ENCODE data around the gene ZNF772.

Gene ZNF772

DNA sequence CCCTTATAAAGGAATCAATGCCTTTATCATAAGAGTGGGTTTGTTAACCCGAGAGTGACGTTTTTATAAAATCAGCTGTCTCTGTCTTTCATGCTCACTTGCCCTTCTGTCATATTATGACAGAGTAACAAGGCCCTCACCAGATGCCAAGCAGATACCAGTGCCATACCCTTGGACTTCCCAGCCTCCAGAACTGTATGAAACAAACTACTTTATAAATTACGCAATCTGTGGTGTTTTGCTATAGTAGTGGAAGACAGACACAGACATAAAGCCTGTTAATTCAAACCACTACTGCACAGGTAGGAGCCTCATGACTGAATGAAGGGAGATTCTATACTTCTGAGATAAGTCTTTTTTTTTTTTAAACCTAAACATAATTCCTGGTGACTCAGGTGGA lies 25.1 kb downstream of the ZNF772 start:
- Mint-ChIP-seq H3K27me3 (no peaks in the 10 kb centered on the region), H3K36me3 (ENCODE audit: low read depth) (peaks cover 48% of the 10 kb centered on the region), H3K9me3 (peaks cover 38% of the 10 kb centered on the region), H3K4me1 (ENCODE audit: low read depth) (no peaks in the 10 kb centered on the region), H3K4me3 (no peak overlapping the region), H3K27ac (no peak overlapping the region)

DNA sequence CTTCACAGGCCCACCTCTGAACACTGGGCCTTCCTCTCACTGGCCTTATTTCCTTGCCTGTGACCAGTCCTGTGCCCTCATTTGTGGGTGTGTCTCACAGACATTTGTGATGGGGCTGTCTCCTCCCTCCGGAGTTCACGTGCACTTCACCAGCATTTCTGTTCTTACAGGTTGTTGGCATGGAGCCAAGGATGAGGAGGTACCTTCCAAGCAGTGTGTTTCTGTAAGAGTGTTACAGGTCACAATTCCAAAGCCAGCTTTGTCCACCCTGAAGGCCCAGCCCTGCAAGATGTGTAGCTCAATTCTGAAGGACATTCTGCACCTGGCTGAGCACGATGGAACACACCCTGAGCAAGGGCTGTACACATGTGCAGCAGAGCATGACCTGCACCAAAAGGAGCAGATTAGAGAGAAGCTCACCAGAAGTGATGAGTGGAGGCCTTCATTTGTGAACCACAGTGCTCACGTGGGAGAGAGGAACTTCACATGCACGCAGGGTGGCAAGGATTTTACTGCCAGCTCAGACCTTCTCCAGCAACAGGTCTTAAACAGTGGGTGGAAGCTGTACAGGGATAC lies 34.2 kb downstream of the ZNF772 start:
- Mint-ChIP-seq H3K9me3 (peaks cover 62% of the 10 kb centered on the region), H3K27ac (no peak overlapping the region), H3K36me3 (ENCODE audit: low read depth) (peaks cover 82% of the 10 kb centered on the region), H3K4me3 (no peak overlapping the region), H3K27me3 (no peaks in the 10 kb centered on the region), H3K4me1 (ENCODE audit: low read depth) (peaks cover 3% of the 10 kb centered on the region)

DNA sequence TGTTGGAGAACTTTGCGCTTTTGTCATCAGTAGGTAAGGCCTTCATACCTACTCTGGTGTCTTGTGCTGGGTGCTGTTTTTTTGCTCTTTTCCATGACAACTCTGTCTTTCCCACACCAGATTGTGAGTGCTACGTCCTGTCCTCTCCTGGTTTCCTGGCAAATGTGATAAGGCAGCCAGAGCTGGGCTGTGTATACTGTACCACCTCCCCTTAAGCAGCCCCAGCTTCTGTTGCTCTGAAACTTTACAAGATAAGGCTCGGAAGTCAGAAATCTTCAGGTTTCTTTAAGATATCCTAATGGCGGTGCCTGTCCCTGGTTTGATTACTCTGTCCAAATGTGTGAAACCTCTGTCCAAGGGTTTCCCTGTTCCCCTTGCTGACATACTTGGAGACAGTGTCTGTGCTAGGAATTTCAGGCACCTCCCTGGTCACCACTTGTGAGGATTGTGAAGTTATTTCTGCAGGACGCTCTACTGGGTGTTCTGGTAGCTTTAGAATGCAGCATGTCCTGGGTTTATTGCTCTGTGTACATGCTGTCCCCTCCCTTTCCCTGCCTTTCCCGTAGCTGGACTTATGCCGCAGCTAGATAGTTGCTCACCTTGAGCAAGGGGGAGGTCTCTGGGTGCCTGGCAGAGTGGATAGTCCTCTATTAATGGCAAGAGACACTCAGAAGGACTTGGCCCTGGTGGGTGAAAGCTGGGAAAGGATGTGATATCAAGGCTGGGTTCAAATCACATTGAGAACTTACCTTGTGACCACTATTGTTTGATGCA lies 35.2 kb downstream of the ZNF772 start:
- peaks cover 89% of the 10 kb centered on the region for H3K36me3 Mint-ChIP-seq (ENCODE audit: low read depth)
- H3K9me3 Mint-ChIP-seq: peaks cover 62% of the 10 kb centered on the region
- H3K27ac Mint-ChIP-seq: no peak overlapping the region
- H3K4me1 Mint-ChIP-seq (ENCODE audit: low read depth): peaks cover 3% of the 10 kb centered on the region
- no peak overlapping the region for H3K4me3 Mint-ChIP-seq
- no peaks in the 10 kb centered on the region for H3K27me3 Mint-ChIP-seq

DNA sequence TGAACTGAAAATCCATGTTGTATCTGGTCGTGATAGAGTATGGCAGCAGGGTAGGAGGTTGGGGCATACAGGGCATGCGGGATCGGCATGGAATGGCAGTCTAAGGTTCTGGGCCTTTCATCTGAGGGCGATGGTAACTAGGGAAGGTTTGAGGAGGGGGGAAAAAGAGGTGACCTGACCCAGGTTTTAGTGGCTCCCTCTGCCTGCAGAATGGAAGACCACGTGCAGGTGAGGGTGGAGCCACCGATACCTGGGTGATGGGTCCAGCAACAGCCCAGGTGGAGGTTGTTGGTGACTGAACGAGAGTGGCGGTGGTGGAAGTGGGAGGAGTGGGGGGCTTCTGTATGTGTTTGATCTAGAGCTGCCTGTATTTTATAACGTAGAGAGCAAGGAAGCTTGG lies 38.4 kb downstream of the ZNF772 start:
- no peak overlapping the region for H3K4me3 Mint-ChIP-seq
- H3K9me3 Mint-ChIP-seq: peaks cover 55% of the 10 kb centered on the region
- H3K4me1 Mint-ChIP-seq (ENCODE audit: low read depth): peaks cover 28% of the 10 kb centered on the region
- peaks cover 84% of the 10 kb centered on the region for H3K36me3 Mint-ChIP-seq (ENCODE audit: low read depth)
- no peak overlapping the region for H3K27ac Mint-ChIP-seq
- no peaks in the 10 kb centered on the region for H3K27me3 Mint-ChIP-seq

DNA sequence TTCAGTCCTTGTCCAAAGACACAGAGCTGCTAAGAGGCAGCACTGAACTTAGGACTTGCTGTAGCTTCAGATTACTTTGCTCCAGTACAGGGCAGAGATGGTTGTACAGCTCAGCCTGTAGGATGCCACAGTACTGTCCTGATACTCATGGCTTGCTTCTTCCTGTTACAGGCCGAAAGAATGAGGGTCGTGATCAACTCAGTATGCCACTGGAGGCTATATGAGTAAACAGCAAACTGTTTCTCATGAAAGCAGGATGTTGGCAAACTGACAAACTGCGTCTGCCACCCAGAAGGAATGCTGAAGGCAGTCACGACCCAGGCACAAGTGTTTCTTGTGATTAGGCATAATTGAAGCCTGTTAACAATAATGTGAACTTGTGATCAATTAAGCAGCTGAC lies 39.4 kb downstream of the ZNF772 start:
- Mint-ChIP-seq H3K9me3 (peaks cover 51% of the 10 kb centered on the region), H3K4me1 (ENCODE audit: low read depth) (peaks cover 28% of the 10 kb centered on the region), H3K27ac (no peak overlapping the region), H3K4me3 (no peak overlapping the region), H3K27me3 (no peaks in the 10 kb centered on the region), H3K36me3 (ENCODE audit: low read depth) (peaks cover 74% of the 10 kb centered on the region)

DNA sequence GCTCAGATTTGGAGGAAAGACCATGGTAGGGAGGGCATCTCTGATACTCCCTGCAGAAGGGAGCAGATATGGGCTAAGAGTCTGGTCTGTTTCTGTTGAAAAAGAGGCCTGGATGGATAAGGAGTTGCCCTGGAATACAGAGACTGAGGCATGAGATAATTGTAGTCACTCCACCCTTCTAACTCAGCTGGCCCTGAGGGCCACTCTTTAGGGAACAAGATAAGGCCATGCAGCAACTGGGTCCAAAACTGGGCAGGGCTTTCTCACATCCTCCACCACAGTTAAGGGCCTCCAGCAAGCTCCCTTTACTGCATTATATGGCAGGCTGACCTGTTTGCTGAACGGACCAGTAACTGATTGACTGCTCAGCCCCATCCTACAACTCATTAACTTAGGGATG lies 40.9 kb downstream of the ZNF772 start:
- Mint-ChIP-seq H3K27me3 (no peaks in the 10 kb centered on the region), H3K4me1 (ENCODE audit: low read depth) (peaks cover 28% of the 10 kb centered on the region), H3K4me3 (peak overlapping the region; percentile 89), H3K9me3 (peaks cover 40% of the 10 kb centered on the region), H3K36me3 (ENCODE audit: low read depth) (peaks cover 59% of the 10 kb centered on the region), H3K27ac (peak overlapping the region; percentile 78)

DNA sequence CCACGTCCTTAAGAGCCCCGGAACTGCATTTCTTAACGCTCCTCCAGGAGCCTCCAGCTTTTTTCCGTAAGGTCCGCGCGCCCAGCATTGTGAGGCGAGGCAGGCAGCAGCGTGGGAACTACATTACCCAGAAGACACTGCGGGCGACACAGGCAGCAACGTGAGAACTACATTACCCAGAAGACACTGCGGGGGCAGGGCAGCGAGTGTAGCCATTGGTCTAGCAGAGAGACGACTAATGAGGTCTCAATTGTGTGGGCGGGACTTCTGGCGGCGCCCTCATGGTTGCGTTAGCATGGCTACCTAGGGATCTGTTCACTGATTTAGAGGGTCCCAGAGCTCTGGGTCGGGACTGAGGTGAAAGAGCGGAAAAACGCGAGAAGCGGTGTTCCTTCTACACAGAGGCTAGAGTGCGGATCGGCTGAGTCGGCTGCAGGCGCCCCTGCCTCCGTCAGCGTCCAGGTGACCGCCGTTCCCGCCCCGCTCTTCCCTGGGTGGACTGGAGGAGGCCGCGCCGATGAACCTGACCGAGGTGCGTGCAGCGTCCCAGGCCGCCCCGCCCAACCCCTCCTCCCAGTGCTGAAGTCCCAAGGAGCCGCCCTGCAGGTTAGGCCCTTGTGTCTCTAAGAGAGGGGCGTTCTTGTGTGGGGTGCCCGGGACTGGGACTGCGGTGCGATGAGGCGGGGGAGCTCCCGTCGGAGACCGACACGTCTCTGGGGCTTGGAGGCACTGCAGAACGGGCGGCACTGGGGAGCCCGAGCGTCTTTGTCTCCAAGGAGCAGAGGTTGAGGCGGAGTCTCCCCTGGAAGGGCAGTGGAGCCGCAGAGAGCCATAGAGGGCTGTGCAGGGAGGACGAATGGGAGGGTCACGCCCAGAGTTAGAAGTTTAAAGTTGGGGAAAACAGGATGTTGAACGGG lies 42.0 kb downstream of the ZNF772 start, which contains the start of gene ZNF749:
ZNF749 (plus strand) TSS at position 264 of the 917 bp plus-strand sequence; CDS start at position 518, 254 bp downstream.
- peak within 1 kb of the TSS; percentile 89 for H3K4me3 Mint-ChIP-seq
- peaks cover 32% of the 10 kb centered on the region for H3K9me3 Mint-ChIP-seq
- H3K27ac Mint-ChIP-seq: peak within 1 kb of the TSS; percentile 96
- H3K4me1 Mint-ChIP-seq (ENCODE audit: low read depth): peaks cover 28% of the 10 kb centered on the region
- no peaks in the 10 kb centered on the region for H3K27me3 Mint-ChIP-seq
- peaks cover 49% of the 10 kb centered on the region for H3K36me3 Mint-ChIP-seq (ENCODE audit: low read depth)

DNA sequence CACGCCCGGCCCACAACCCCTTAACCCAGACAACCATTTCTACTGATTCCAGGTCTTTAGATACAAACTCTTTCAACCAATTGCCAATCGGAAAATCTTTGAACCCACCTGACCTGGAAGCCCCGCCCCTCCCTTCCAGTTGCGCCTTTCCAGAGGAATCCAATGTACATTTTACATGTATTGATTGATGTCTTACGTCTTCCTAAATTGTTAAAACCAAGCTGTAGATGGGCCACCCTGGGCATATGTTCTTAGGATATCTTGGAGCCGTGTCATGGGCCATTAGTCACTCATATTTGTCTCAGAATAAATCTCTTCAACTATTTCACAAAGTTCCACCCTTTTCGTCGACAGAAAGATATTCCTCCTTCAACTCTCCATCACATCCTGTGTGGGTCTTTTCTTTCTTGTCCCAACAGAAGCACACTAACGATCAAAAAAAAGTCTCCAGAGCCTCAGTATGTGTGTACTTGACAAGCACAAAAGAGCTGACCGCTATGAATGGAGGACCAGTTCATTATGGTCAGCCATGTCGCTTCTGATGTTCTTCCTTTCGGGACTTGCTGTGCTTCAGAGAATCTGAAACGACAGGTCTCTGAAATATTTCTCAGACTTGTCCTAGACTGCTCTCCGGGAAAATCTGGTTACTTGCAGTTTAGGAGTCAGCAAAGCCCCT lies 42.8 kb downstream of the ZNF772 start:
- H3K4me3 Mint-ChIP-seq: peak overlapping the region; percentile 89
- peaks cover 28% of the 10 kb centered on the region for H3K4me1 Mint-ChIP-seq (ENCODE audit: low read depth)
- peaks cover 41% of the 10 kb centered on the region for H3K36me3 Mint-ChIP-seq (ENCODE audit: low read depth)
- H3K27ac Mint-ChIP-seq: peak overlapping the region; percentile 96
- H3K9me3 Mint-ChIP-seq: peaks cover 24% of the 10 kb centered on the region
- H3K27me3 Mint-ChIP-seq: no peaks in the 10 kb centered on the region

DNA sequence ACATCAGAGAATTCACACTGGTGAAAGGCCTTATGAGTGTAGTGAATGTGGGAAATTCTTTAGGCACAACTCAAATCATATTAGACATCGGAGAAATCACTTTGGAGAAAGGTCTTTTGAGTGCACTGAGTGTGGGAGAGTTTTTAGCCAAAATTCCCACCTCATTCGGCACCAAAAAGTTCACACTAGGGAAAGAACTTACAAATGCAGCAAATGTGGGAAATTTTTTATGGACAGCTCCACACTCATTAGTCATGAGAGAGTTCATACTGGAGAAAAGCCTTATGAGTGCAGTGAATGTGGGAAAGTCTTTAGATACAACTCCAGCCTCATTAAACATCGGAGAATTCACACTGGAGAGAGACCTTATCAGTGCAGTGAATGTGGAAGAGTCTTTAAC lies 56.3 kb downstream of the ZNF772 start:
- peaks cover 66% of the 10 kb centered on the region for H3K36me3 Mint-ChIP-seq (ENCODE audit: low read depth)
- no peak overlapping the region for H3K4me3 Mint-ChIP-seq
- H3K4me1 Mint-ChIP-seq (ENCODE audit: low read depth): no peaks in the 10 kb centered on the region
- no peak overlapping the region for H3K27ac Mint-ChIP-seq
- peaks cover 48% of the 10 kb centered on the region for H3K9me3 Mint-ChIP-seq
- no peaks in the 10 kb centered on the region for H3K27me3 Mint-ChIP-seq

DNA sequence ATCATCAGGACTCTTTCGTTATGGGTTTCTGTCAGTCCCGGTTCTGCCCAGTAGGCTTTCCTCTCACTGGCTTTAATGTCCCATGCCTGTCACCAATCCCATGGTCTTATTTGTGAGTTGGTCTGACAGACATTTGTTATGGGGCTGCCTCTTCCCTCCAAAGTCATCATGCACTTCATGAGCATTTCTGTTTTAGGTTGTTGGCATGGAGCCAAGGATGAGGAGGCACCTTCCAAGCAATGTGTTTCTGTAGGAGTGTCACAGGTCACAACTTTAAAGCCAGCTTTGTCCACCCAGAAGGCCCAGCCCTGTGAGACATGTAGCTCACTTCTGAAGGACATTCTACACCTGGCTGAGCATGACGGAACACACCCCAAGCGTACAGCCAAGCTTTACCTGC lies 57.9 kb downstream of the ZNF772 start:
- Mint-ChIP-seq H3K4me1 (ENCODE audit: low read depth) (no peaks in the 10 kb centered on the region), H3K4me3 (no peak overlapping the region), H3K27ac (no peak overlapping the region), H3K9me3 (peaks cover 55% of the 10 kb centered on the region), H3K27me3 (no peaks in the 10 kb centered on the region), H3K36me3 (ENCODE audit: low read depth) (peaks cover 79% of the 10 kb centered on the region)
